Adrenal gland (tissue), 12 donors: ENCODE data around the gene TARBP2. TPM values are rescaled to one million over a fixed set of nuclear protein-coding genes. Genes with fewer than 3 reads are reported as not detected.
A peak's percentile ranks its signal among the peaks of the same experiment; 100 is the strongest.

Experiments
- DNase-seq, 7 donors: peaks; one replicate each; pipeline ENCODE4 v3.0.0-alpha.2; 2019 to 2020
- H3K27ac ChIP-seq, 5 donors: fragments of 200-600 bp; sonication (generic) in 4 of 5; 1 replicate in 3 of 5; 2 replicates in 2 of 5; pipeline versions ENCODE4 v1.5.1 to v1.8.0; 2016 to 2020; ENCODE audit warnings: mild to moderate bottlenecking in 1 of 5
- H3K27me3 ChIP-seq: fragments of 200-600 bp; 2 replicates; pipeline ENCODE4 v1.8.0; 2021
- H3K36me3 ChIP-seq, 2 donors: fragments of 200-600 bp; replicated peaks in 1 of 2; 1 replicate in 1 of 2; 2 replicates in 1 of 2; pipeline versions ENCODE4 v1.5.1 to v1.8.0; 2018 to 2022
- H3K4me1 ChIP-seq, 2 donors: fragments of 200-600 bp; replicated peaks in 1 of 2; 1 replicate in 1 of 2; 2 replicates in 1 of 2; pipeline versions ENCODE4 v1.5.1 to v1.8.0; 2018 to 2021
- H3K4me3 ChIP-seq, 4 donors: fragments of 200-600 bp; sonication (generic) in 3 of 4; one replicate each; pipeline ENCODE4 v1.5.1; 2016 to 2018
- H3K9me3 ChIP-seq, 3 donors: fragments of 200-600 bp; sonication (generic) in 1 of 3; replicated peaks in 1 of 3; 1 replicate in 2 of 3; 2 replicates in 1 of 3; pipeline versions ENCODE4 v1.5.1 to v1.8.0; 2016 to 2021
- CTCF ChIP-seq, 6 experiments: fragments of 450-650 bp in 4 of 6; fragments of 200-600 bp in 2 of 6; sonication (generic) in 1 of 6; IDR thresholded peaks; 1 replicate in 5 of 6; 2 replicates in 1 of 6; pipeline versions ENCODE4 v1.5.1 to v1.8.0; 2016 to 2021; ENCODE audit warnings: antibody characterized with exemption in 6 of 6, mild to moderate bottlenecking in 2 of 6, moderate library complexity in 1 of 6
- POLR2A ChIP-seq, 2 donors: fragments of 450-650 bp; IDR thresholded peaks; one replicate each; pipeline ENCODE4 v1.6.1; 2017; ENCODE audit warnings: antibody characterized with exemption in 2 of 2, mild to moderate bottlenecking in 2 of 2, moderate library complexity in 1 of 2
- WGBS, 4 donors: extraction: QIAGEN DNeasy Blood & Tissue Kit in 2 of 4; methylation state at CpG; one replicate each; pipeline versions ENCODE4 v1.1.5 to v1.1.7; 2013 to 2017; 5-methylcytosine and 5-hydroxymethylcytosine counted together
- intact Hi-C, 2 donors: fragments of 100-400 bp; cut with DNase I; formaldehyde crosslinking; loops; one replicate each; pipeline versions ENCODE4 v1.14.1 to v1.15.0; 2022 to 2023
- polyA plus RNA-seq, 3 donors: library from polyadenylated mRNA; stranded (reverse); fragments of 200-250 nt in 2 of 3; fragments of 350-450 nt in 1 of 3; fragmentation: Illumina TruSeq in 1 of 3; extraction: RNeasy Lipid Tissue Mini Kit (QIAGEN cat#74804) in 1 of 3; gene quantifications; one replicate each; pipeline ENCODE4 v1.2.3, GENCODE V29; 2013 to 2014
- total RNA-seq, 9 donors: library from RNA; depleted of rRNA in 4 of 9; stranded (reverse); fragments of >200 nt in 4 of 9; fragments of 120-200 nt in 1 of 9; fragmentation: NEBNext Ultra II Directional in 1 of 9; extraction: Animal tissue kit (Norgen Biotek cat#: 25700) in 1 of 9; gene quantifications; one replicate each; pipeline versions ENCODE4 v1.1.0 to v1.2.4, GENCODE V29; 2013 to 2023
- donor health status: healthy with polysubstance abuse.
- donor health status: Bipolar disorder and iron deficiency.
- donor health status: DM: yes; HTN: yes; CAD: no.
- donor health status: DM: no; HTN: no; CAD: no.
- donor health status: DM: no; HTN: no; CAD: no.
- donor health status: DM: yes; HTN: yes; CAD: no.

The TARBP2 gene
- total and polyA plus RNA-seq, 12 donors = 14.9 to 72.9 (median 32.8) TPM

DNA sequence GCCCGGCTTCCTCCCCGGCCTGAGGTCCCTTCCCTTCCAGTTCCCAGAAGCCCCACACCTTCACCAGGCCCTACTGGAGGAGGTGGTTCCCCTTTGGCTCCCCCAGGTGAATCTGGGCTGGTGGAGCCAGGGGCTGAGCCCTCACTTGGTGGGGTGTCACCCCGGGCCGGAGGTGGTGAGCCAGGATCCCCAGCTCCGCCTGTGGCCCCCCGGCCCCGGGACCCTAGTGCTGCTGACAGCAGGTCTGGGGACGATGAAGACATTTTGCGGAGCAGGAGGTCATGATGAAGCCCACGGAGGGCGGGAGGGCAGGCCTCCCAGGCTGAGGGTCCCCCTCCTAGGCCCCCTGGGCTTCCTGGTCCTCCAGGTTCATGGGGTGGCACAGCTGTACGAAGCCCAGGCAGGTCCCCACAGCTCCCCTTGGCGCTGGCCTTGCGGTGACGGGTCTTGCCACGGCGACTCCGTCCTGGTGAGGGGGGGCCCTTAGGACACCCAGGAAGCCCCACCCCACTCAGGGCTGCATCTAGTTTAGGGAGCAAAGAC, 18.4 kb upstream of the TARBP2 start:
- intact Hi-C loops = no loop called here
- no peak overlapping the region for H3K4me3 ChIP-seq
- no peak for TF ChIP-seq CTCF (IDR thresholded peaks at IDR 0.05)
- no peak for TF ChIP-seq POLR2A (IDR thresholded peaks at IDR 0.05)
- H3K27ac ChIP-seq = peak overlapping the region in 2 of 5 donors; percentile 7 to 41
- no peaks in the 10 kb centered on the region for H3K27me3 ChIP-seq
- peaks cover 0 to 79% of the 10 kb centered on the region in 2 donors for H3K36me3 ChIP-seq
- WGBS, 4 donors = 65 to 80% (median 76%) methylated on average over 7 to 18 of the region's 18 CpGs
- peaks cover 0 to 28% of the 10 kb centered on the region in 2 donors for H3K4me1 ChIP-seq
- DNase-seq = peak in 3 of 7 donors; percentile 25 to 53 (median 34)
- no peaks in the 10 kb centered on the region for H3K9me3 ChIP-seq

GRCh38 chr12:53483225-53483978, 17.7 kb upstream of the TARBP2 start:
- intact Hi-C loops = no loop called here
- 80 to 88% (median 86%) methylated on average over 9 of the region's 9 CpGs for WGBS, 4 donors
- Histone ChIP-seq H3K27me3 (no peaks in the 10 kb centered on the region), H3K4me1 (peaks cover 0 to 23% of the 10 kb centered on the region in 2 donors), H3K4me3 (no peak overlapping the region), H3K27ac (peak overlapping the region in 2 of 5 donors; percentile 15 to 41), H3K9me3 (no peaks in the 10 kb centered on the region), H3K36me3 (peaks cover 0 to 72% of the 10 kb centered on the region in 2 donors)
- peak in 3 of 7 donors; percentile 21 to 55 (median 38) for DNase-seq
- no peak for TF ChIP-seq POLR2A (IDR thresholded peaks at IDR 0.05)

DNA sequence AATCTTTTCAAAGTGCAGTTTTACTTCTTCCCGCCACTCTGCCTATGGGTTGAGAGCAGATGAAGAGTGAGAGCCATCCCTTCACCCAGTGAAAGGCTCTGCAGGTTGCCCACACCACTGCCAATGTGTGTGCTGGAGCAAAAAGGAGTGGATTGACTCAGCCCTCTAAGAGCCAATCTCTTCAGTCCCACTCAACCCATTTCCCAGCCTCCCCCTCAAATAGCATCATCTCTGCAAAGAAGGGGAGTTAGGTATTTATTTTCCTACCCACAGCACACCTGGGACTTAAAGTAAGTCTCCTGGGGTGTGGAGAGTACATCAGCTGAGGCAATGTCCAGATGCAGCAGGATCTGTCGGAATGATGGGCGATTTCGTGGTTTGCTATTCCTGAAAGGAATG, 17.1 kb upstream of the TARBP2 start:
- intact Hi-C loops = no loop called here

DNA sequence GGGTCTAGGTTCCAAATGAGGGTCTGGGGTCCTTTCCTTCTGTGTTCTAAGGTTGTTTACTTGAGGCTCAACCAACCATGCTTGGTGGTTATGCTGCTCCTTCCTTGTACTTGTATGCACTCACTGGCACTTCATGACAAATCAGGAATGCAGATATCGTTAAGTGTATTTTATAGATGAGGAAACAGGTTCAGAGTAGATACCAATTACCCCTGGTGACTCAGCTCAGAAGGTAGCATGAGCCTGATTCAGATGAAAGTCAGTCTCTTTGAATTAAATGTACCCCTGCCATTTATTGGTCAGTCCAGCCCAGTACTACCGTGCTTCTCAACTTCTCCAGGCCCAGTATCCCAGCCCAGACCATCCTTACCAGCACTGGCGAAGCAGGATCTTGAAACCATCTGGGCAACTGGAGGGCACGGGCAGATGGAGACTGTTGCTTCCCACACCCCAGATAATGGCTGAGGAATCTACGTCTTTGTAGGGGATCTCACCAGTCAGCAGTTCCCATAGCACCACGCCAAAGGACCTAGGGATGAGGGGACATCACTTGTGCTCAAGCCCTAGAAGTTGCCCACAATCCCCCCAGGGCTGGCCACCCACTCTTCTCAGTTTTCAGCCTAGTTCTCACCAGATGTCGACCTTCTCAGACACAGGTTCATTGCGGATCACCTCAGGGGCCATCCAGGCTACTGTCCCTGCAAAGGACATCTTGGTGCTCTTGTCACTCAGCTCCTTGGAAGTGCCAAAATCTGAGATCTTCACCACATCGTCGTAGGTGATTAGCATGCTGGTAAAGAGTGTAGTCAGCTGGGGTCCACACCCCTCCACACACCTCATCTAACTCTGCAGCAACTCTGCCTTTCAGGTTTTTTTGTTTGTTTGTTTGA, 16.2 kb upstream of the TARBP2 start:
- Histone ChIP-seq H3K36me3 (peaks cover 0 to 56% of the 10 kb centered on the region in 2 donors), H3K27me3 (no peaks in the 10 kb centered on the region), H3K4me3 (no peak overlapping the region), H3K4me1 (peaks cover 0 to 15% of the 10 kb centered on the region in 2 donors), H3K9me3 (no peaks in the 10 kb centered on the region), H3K27ac (no peak overlapping the region)
- 88 to 93% (median 92%) methylated on average over 7 to 10 of the region's 10 CpGs for WGBS, 4 donors
- no peak for TF ChIP-seq CTCF (IDR thresholded peaks at IDR 0.05)
- no peak for TF ChIP-seq POLR2A (IDR thresholded peaks at IDR 0.05)
- intact Hi-C loops = no loop called here
- peak in 1 of 7 donors; percentile 52 for DNase-seq

More for the DNA sequence above, 17.1 kb upstream of the TARBP2 start:
- Histone ChIP-seq H3K9me3 (no peaks in the 10 kb centered on the region), H3K36me3 (peaks cover 0 to 66% of the 10 kb centered on the region in 2 donors), H3K4me1 (peaks cover 0 to 18% of the 10 kb centered on the region in 2 donors), H3K4me3 (no peak overlapping the region), H3K27me3 (no peaks in the 10 kb centered on the region), H3K27ac (no peak overlapping the region)
- WGBS, 4 donors = 88 to 96% (median 93%) methylated on average over 4 of the region's 4 CpGs
- TF ChIP-seq CTCF (IDR thresholded peaks at IDR 0.05) (no peak), POLR2A (IDR thresholded peaks at IDR 0.05) (no peak)
- peak in 1 of 7 donors; percentile 21 for DNase-seq
